HG03575 (cell line): ENCODE data around the gene TMEM132C.

Experiments used
- ATAC-seq: cut with Tn5 transposase; IDR thresholded peaks from one replicate; pipeline ENCODE4 v1.9.1; 2021; ENCODE audit not compliant: unreplicated experiment, insufficient number of reproducible peaks, low FRiP score; ENCODE audit errors: extremely low read depth

Gene TMEM132C

GRCh38 chr12:128619263-128619662 is 352.3 kb downstream of the TMEM132C start:
- no peak for ATAC-seq

- ATAC-seq: no peak
Measured at GRCh38 chr12:128621304-128621703, 354.3 kb downstream of the TMEM132C start.

DNA sequence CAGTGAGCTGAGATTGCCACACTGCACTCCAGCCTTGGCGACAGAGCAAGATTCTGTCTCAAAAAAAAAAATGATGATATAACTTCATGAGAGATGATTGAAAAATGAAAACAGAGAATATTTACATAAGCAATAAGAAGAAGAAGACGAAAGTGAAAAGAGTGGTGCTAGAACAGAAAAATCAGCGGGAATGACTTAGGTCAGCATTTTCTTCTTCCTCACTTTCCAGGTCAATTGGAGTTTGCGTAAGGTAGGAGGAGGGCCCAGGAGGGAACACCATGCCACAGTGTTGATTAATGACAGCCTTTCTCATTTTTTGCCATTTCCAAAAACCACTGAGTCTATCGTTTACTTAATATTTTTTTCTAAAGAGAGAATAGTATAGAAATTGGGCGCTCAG is 356.8 kb downstream of the TMEM132C start:
- no peak for ATAC-seq

- no peak for ATAC-seq
Measured at GRCh38 chr12:128626808-128627320, 359.9 kb downstream of the TMEM132C start.

GRCh38 chr12:128627659-128628058 is 360.7 kb downstream of the TMEM132C start:
- no peak for ATAC-seq

- no peak for ATAC-seq
Measured at GRCh38 chr12:128629979-128630378, 363.0 kb downstream of the TMEM132C start.

DNA sequence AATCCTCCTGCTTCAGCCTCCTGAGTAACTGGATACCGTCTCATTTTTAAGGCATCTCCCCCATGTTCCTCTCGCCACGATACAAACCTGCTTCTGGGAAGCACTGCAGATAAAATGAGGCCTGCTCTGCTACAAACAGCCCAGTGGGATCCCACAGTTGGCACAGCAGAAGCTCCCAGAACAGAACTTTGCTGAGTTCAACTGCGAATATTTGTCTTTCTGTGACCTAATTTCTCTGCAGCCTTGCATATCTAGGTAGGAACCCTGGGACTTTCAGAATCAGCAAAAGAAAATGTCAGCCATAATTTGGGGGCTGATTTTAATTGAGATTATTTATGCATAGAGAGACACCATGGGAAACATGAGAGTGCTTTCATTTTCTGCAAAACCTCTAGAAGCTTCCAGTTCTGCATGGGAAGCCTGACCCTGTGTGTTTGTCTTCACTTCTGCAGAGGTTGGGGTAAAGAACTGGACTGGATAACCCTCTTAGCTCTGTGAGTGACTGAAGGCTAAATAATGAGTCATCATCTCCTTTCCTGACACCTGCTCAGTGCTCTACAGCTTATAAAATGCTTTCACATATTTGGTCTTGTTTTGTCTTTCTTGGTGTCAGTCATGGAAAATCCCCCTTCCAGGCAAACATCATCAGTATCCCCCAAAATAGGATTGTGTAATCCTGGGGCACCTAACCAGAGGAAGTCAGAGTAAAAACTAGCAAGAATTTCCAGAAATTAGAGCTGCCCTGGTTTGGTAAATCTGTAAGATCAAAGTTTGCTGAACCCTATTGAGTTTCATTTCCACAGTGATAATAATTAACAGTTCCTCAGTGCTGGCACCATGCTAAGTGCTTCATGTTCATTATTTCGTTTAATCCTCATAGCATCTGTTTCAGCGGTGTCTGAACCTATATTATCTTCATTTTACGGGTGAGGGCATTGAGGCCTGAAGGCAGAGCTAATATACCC is 371.0 kb downstream of the TMEM132C start:
- peak; percentile 81 for ATAC-seq

DNA sequence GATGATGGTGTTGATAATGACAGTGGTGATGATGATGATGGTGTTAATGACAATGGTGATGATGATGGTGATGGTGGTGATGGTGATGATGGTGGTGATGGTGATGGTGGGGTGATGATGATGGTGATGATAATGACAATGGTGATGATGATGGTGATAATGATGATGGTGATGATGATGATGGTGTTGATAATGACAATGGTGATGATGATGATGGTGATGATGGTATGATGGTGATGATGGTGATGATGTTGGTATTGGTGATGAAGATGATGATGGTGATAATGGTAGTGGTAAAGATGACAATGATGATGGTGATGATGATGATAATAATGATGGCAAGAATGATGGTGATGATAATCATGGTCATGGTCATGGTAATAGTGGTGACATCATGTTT is 372.1 kb downstream of the TMEM132C start:
- ATAC-seq: no peak

DNA sequence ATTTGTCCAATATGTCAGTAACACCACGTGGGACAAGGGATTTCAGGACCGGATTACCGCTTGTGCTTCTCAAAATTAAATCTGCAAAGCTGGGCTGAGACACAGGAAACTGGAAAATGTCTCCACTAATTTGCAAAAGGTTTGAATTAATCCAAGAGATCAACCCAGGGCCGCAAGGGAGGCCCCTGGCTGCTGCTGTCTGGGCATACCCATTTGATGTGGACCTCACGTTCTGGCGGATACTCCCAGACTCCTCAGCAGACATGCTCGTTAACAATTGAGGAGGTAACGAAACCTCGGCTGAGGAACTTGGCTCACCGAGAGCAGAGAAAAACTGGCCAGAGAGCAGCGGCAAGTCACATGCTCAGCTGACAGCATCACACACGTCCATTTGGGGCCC is 376.2 kb downstream of the TMEM132C start:
- no peak for ATAC-seq

DNA sequence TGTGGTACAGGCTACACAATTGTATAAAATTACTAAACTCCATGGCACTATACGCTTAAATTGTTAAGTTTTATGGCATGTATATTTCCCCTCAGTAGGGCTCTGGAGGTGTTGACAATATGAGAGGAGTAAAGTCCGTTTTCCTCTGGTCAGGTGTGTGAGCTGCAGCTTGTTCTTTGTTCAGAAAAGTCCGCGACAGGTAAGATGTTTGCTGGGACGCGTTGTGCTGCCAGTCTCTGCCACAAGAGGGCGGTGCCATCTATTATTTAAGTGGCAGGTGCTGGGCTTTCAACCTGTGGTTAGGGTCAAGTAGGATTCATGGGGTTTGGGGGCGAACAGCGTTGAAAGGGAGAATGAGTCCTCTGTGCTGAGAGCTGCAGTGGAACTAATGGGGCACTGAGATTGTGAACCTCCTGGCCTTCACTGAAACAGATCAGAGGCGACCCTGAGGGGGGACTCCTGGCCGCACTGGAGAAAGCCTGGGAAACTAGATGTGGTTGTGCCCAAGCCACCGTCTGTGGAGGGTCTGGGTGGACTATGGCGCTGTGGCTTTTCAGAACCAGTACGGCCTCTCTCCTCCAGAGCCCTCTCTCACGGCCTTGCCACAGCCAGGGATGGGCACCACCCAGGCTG is 377.8 kb downstream of the TMEM132C start:
- no peak for ATAC-seq

- ATAC-seq: no peak
Measured at GRCh38 chr12:128649902-128650301, 382.9 kb downstream of the TMEM132C start.

DNA sequence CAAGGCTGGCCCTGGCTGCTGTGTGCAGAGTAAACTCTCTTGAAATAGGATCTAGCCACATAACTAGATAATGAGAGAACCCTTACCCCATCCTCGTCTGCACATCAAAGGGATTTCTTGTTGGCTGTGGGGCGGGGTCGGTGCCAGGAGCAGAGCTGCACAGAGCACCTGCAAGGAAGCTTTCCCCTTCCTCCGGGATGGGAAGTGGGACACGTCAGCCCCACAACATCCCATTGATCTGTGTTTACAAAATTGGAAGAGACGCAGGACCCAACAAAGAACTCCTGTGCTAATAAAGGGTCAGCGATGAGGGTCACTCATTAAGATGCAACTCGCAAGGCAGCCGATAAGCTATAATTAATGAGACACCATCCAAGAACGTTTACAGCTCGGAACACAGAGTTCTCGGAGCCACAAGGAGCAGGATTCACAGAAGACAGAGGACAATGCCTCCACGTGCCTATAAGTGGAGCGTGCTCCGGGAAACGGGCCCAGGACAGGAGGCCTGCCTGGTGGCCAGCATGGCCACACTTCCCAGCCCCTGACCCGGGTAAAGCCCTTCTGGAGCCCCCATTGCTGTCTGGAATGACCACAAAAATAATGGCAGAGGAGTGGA is 385.3 kb downstream of the TMEM132C start:
- no peak for ATAC-seq

DNA sequence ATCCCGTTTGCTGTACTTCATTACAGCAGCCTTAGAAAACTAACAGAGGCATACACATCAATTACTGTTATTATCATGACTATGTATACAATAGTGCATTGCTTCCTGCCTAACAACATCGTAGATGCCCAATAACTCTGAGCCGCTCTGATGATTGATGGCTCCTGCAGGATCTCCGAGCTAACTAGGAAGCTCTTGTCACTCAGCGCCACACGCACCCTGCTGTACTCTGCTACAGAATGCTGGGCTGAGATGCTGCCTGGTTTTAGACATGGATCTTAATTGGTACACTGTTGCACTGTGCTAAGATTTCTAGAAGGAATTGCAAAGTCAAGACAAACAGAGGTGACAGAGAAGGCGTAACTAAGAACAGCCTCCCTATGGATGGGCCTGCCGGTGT is 387.5 kb downstream of the TMEM132C start:
- ATAC-seq: no peak

DNA sequence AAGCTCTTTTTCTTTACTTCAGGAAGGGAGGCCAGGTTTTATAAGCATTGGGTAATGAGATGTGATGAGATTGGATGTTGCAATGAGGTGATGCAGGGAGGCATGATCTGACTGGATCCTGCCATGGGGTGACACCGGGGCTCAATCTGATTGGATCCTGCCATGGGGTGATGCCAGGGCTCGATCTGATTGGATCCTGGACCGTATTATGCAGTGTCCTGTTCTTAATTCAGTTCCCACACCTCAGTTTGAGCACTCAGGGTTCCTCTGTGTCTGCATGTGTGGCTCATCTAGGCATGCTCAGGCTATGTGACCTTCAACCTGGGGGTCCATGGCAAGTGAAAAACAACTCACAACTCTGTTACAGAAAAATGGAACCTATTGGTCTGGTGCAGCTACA is 390.4 kb downstream of the TMEM132C start:
- no peak for ATAC-seq

DNA sequence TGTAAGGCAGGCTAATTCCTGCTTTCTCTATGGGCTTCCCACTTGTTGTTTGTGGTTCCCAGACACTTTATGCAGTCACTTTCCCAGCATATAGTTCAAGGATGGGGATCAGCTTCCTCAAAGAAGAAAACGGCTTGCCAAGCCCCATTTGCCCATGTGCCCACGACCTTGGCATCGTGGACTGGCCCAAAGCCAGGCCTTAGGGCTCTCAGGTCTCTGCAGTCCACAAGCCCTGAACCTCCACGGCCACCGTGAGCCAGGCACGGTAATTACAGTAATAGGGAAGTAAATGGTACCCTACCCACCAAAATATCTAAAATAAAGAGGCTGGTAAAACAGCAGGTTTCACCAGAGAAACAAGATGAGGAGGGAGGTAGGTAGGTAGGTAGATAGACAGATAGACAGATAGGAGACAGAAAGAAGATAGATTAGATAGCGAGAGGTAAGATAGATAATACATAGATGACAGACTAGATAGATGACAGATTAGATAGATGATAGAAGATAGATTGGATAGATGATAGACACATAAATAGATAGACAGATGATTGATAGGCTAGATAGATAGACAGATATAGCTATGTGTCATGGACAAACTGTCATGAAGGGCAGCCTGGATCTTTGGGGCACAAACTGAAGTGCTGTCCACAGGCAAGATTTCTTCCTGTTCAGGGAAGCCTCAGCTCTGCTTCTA is 393.7 kb downstream of the TMEM132C start:
- ATAC-seq: no peak

DNA sequence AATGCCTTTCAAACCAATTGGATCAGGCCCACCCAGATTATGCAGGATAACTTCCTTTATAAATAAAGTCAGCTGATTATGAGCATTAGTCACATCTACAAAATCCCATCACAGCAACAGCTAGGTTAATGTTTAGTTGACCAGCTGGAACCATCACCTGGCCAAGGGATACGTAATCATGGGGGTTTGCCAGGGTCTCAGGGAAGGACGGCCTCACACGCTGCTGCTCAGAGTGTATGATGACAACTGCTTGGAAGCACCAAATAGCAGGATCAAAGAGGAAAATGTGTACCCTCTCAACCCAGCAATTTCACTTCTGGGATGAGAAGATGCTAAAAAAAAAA is 394.2 kb downstream of the TMEM132C start:
- no peak for ATAC-seq

DNA sequence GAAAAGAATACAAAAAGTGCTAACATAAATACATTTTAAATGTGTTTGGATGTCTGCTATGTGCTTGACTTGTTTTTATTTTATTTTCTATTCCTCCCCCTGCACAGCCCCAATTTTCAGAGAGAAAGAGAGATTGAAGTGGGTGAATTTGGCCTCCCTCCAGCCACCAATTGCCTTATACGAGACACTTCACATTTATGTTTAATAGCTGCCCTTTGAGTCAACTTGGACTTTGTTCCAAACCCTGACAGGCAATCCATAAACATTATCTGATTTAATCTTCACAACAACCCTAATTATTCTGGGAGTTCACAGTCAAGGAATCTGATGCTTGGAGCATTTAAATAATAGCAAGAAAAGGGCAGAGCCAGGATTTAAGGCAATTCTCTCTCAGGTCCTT is 395.1 kb downstream of the TMEM132C start:
- no peak for ATAC-seq

DNA sequence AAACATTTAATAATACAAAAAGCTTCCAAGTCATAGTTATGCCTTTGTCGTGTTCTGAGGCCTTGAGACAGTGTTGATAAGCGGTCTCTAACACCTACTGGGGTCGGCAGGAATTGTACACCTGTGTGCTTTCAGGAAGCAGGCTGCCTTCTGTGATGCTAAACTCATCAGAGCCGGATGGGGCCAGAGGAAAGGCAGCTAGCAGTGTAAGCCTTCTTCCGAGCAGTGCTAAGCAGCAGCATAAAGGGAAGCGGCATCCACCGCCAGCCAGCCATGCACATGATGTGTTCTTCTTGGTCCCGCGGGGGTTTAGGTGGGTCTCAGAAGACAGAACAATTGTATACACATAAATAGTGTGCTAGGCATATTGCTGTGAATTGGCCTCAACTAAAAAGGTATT is 397.5 kb downstream of the TMEM132C start:
- no peak for ATAC-seq

DNA sequence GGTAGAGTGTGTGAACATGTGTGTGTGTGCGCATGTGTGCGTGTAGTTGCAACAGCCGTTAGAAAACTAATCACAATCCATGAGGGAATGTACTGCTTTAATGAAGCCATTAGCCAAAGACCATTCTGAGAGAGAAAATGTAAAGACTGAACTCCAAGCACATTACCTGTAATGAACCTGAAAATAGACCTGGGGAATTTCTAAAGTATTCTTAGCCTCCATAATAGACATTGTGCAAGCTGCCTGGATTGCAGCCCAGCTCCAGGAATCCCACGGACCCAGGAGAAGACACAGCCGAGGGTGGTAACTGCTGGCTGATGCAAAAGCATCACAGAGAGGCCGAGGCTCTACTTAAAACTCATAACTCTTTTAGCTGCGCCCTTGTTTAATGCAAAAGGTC is 400.2 kb downstream of the TMEM132C start:
- ATAC-seq: no peak
